Gastrocnemius medialis (tissue), 4 donors: Measurements from ENCODE around the gene ARMC6. TPM values are rescaled to one million over a fixed set of nuclear protein-coding genes. Genes with fewer than 3 reads are reported as not detected.

Experiments used
- ATAC-seq, 2 donors: fragments of 150-250 bp; one replicate each; pipeline ENCODE4 v1.9.1; 2016
- DNase-seq, 2 donors: peaks; one replicate each; pipeline ENCODE4 v3.0.0-alpha.2; 2019
- H3K27ac ChIP-seq, 4 donors: fragments of 200-600 bp; sonication (generic); 1 replicate in 1 of 4; 2 replicates in 3 of 4; pipeline ENCODE4 v1.5.1; 2016 to 2018; ENCODE audit warnings: mild to moderate bottlenecking in 2 of 4, moderate library complexity in 1 of 4
- H3K27me3 ChIP-seq, 3 donors: fragments of 200-600 bp; sonication (generic) in 2 of 3; 1 replicate in 1 of 3; 2 replicates in 2 of 3; pipeline versions ENCODE4 v1.5.1 to v1.6.0; 2016 to 2019; ENCODE audit warnings: mild to moderate bottlenecking in 1 of 3, moderate library complexity in 1 of 3
- H3K36me3 ChIP-seq, 2 donors: fragments of 200-600 bp; sonication (generic) in 1 of 2; one replicate each; pipeline ENCODE4 v1.5.1; 2017 to 2018
- H3K4me1 ChIP-seq, 2 donors: fragments of 200-600 bp; sonication (generic) in 1 of 2; one replicate each; pipeline ENCODE4 v1.5.1; 2016 to 2017; ENCODE audit warnings: mild to moderate bottlenecking in 2 of 2
- H3K4me3 ChIP-seq, 4 donors: fragments of 200-600 bp; sonication (generic) in 3 of 4; 1 replicate in 1 of 4; 2 replicates in 3 of 4; pipeline ENCODE4 v1.5.1; 2016 to 2019; ENCODE audit warnings: mild to moderate bottlenecking in 2 of 4
- H3K9me3 ChIP-seq, 3 donors: fragments of 200-600 bp; sonication (generic) in 2 of 3; 1 replicate in 1 of 3; 2 replicates in 2 of 3; pipeline ENCODE4 v1.5.1; 2016 to 2019
- POLR2A ChIP-seq, 2 donors: fragments of 450-650 bp; IDR thresholded peaks; one replicate each; pipeline ENCODE4 v1.6.1; 2017; ENCODE audit warnings: antibody characterized with exemption in 2 of 2, mild to moderate bottlenecking in 2 of 2, moderate library complexity in 2 of 2
- in situ Hi-C, 4 donors: fragments of 200-750 bp; cut with MboI; loops; one replicate each; pipeline versions ENCODE4 v1.15.0 to v1.8.0; 2017; ENCODE audit warnings: low sequenced_read_pairs in 4 of 4
- intact Hi-C: fragments of 100-400 bp; cut with DNase I; formaldehyde crosslinking; loops from one replicate; pipeline ENCODE4 v1.15.1; 2023; ENCODE audit warnings: low total_unique reads
- total RNA-seq, 4 donors: library from RNA; depleted of rRNA; stranded (reverse); fragments of >200 nt; gene quantifications; one replicate each; pipeline versions ENCODE4 v1.1.0 to v1.2.3, GENCODE V29; 2016
- TF ChIP-seq, protein P1 (sequence below), 5 experiments: fragments of 450-650 bp in 3 of 5; fragments of 200-600 bp in 2 of 5; sonication (generic) in 2 of 5; IDR thresholded peaks in 4 of 5; conservative IDR thresholded peaks in 1 of 5; 1 replicate in 4 of 5; 2 replicates in 1 of 5; pipeline ENCODE4 v1.5.1; 2016 to 2019; ENCODE audit warnings: antibody characterized with exemption in 5 of 5, mild to moderate bottlenecking in 3 of 5, moderate library complexity in 3 of 5

Gene ARMC6
- total RNA-seq, 4 donors from 2014 or later: 18.2 to 35.7 (median 25.2) TPM

DNA sequence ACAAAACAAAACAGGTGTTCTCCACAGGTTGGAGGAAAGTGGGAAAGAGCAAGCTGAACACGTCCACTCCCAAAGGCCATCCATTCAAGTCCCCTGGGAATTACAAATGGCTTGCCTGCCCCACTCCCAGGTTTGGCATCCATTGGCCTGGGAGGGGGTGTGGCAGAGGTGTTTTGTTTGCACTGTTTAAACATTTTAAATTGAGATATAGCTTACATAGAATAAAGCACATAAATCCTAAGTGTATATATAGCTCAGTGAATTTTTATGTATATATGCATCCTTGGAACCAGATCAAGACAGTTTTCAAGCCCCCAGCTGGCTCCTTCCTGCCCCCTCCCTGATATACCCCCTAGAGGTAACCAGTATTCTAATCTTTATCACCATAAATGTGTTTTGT lies 43.1 kb downstream of the ARMC6 start:
- Histone ChIP-seq H3K9me3 (no peaks in the 10 kb centered on the region), H3K4me3 (no peak overlapping the region), H3K4me1 (peaks cover 6 to 37% of the 10 kb centered on the region in 2 donors), H3K27me3 (no peaks in the 10 kb centered on the region), H3K36me3 (no peaks in the 10 kb centered on the region), H3K27ac (no peak overlapping the region)
- no peak for DNase-seq
- TF ChIP-seq, protein P1, sequence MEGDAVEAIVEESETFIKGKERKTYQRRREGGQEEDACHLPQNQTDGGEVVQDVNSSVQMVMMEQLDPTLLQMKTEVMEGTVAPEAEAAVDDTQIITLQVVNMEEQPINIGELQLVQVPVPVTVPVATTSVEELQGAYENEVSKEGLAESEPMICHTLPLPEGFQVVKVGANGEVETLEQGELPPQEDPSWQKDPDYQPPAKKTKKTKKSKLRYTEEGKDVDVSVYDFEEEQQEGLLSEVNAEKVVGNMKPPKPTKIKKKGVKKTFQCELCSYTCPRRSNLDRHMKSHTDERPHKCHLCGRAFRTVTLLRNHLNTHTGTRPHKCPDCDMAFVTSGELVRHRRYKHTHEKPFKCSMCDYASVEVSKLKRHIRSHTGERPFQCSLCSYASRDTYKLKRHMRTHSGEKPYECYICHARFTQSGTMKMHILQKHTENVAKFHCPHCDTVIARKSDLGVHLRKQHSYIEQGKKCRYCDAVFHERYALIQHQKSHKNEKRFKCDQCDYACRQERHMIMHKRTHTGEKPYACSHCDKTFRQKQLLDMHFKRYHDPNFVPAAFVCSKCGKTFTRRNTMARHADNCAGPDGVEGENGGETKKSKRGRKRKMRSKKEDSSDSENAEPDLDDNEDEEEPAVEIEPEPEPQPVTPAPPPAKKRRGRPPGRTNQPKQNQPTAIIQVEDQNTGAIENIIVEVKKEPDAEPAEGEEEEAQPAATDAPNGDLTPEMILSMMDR (IDR thresholded peaks at IDR 0.05 in 4 of 5, conservative IDR thresholded peaks at IDR 0.05 in 1 of 5): no peak
- TF ChIP-seq POLR2A (IDR thresholded peaks at IDR 0.05): no peak
- intact Hi-C loops: no loop called here
- ATAC-seq: no peak
- in situ Hi-C loops: no loop called here

DNA sequence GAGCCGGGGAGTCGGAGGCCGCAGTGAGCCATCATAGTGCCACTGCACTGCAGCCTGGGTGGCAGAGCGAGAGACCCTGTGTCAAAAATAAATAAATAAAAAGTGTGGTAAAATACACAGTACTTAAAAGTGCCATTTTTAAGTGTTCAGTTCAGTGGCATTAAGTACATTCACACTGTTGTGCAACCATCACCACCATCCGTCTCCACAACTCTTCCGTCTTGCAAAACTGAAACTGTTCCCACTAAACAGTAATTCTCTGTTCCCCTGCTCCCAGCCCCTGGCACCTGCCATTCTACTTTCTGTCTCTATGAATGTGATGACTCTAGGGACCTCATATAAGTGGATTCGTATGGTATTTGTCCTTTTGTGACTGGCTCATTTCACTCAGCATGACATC lies 43.7 kb downstream of the ARMC6 start:
- DNase-seq (no peak), ATAC-seq (no peak)
- no peak for TF ChIP-seq POLR2A (IDR thresholded peaks at IDR 0.05)
- TF ChIP-seq, protein P1 (IDR thresholded peaks at IDR 0.05 in 4 of 5, conservative IDR thresholded peaks at IDR 0.05 in 1 of 5): no peak
- Histone ChIP-seq H3K27ac (no peak overlapping the region), H3K36me3 (no peaks in the 10 kb centered on the region), H3K27me3 (no peaks in the 10 kb centered on the region), H3K4me1 (peaks cover 7 to 43% of the 10 kb centered on the region in 2 donors), H3K4me3 (no peak overlapping the region), H3K9me3 (no peaks in the 10 kb centered on the region)
- intact Hi-C loops (no loop called here), in situ Hi-C loops (no loop called here)

DNA sequence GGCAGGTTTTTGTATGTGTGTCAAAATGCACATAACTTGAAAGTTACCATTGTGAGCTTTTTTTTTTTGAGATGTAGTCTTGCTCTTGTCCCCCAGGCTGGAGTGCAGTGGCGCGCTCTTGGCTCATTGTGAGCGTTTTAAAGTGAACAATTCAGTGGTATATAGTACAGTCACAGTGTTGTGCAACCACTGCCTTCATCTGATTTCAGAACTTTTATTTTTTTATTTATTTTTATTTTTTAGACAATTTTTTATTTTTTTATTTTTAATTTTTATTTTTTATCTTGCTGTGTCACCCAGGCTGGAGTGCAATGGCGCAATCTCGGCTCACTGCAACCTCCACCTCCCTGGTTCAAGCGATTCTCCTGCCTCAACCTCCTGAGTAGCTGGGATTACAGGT lies 45.4 kb downstream of the ARMC6 start:
- DNase-seq: no peak
- in situ Hi-C loops (no loop called here), intact Hi-C loops (no loop called here)
- no peak for ATAC-seq
- H3K27ac ChIP-seq: peak overlapping the region in 1 of 4 donors; percentile 5
- H3K4me1 ChIP-seq: peaks cover 19 to 45% of the 10 kb centered on the region in 2 donors
- no peaks in the 10 kb centered on the region for H3K9me3 ChIP-seq
- TF ChIP-seq, protein P1 (IDR thresholded peaks at IDR 0.05 in 4 of 5, conservative IDR thresholded peaks at IDR 0.05 in 1 of 5): no peak
- no peak for TF ChIP-seq POLR2A (IDR thresholded peaks at IDR 0.05)
- H3K36me3 ChIP-seq: no peaks in the 10 kb centered on the region
- no peak overlapping the region for H3K4me3 ChIP-seq
- H3K27me3 ChIP-seq: no peaks in the 10 kb centered on the region

DNA sequence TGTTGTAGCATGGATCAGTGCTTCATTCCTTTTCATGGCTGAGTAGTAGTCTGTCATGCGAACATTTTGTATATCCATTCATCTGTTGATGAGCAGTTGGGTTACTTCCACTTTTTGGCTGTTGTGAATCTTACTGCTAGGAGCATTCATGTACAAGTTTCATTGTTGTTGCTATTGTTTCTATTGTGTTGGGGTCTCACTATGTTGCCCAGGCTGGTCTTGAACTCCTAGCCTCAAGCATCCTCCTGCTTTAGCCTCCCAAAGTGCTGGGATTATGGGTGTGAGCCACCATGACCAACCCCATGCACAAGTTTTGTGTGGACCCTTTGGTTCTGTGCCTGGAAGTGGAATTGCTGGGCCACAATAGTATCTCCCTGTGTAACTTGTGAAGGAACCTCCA lies 46.2 kb downstream of the ARMC6 start:
- in situ Hi-C loops (no loop called here), intact Hi-C loops (no loop called here)
- no peak for DNase-seq
- no peaks in the 10 kb centered on the region for H3K9me3 ChIP-seq
- peaks cover 13 to 40% of the 10 kb centered on the region in 2 donors for H3K4me1 ChIP-seq
- no peaks in the 10 kb centered on the region for H3K27me3 ChIP-seq
- H3K27ac ChIP-seq: peak overlapping the region in 1 of 4 donors; percentile 78
- TF ChIP-seq, protein P1 (IDR thresholded peaks at IDR 0.05 in 4 of 5, conservative IDR thresholded peaks at IDR 0.05 in 1 of 5): no peak
- TF ChIP-seq POLR2A (IDR thresholded peaks at IDR 0.05): no peak
- no peaks in the 10 kb centered on the region for H3K36me3 ChIP-seq
- no peak overlapping the region for H3K4me3 ChIP-seq
- ATAC-seq: no peak

DNA sequence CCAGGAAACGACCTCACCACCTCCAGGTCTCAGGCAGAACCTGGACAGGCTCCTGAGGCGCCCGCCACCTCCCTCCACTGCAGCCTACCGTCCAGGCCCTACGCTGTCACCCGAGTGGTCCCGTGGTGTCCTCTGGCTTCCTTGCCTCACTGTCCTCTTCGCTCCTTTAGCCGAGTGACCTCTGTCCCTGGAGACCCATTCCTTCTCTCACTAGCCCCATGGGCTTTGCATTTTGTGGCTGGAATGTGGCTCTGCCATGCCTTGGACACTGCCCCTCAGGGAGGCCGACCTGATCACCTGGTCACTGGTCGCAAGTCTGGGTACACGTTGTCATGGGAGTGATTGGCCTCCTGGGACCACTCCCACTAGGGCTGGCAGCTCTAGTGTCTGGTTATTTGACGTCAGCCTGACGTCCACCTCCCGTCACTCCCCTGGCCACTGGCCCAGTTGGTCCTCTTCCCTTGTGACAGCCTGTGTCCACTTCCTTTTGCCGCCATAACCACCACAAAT lies 48.3 kb downstream of the ARMC6 start:
- H3K4me3 ChIP-seq: no peak overlapping the region
- intact Hi-C loops (no loop called here), in situ Hi-C loops (no loop called here)
- peaks cover 13 to 28% of the 10 kb centered on the region in 2 donors for H3K4me1 ChIP-seq
- peak in 1 of 2 donors; percentile 19 for TF ChIP-seq POLR2A (IDR thresholded peaks at IDR 0.05)
- TF ChIP-seq, protein P1 (IDR thresholded peaks at IDR 0.05 in 4 of 5, conservative IDR thresholded peaks at IDR 0.05 in 1 of 5): no peak
- DNase-seq (peak; percentile 27 to 51), ATAC-seq (peak; percentile 45 to 56)
- no peaks in the 10 kb centered on the region for H3K27me3 ChIP-seq
- H3K36me3 ChIP-seq: no peaks in the 10 kb centered on the region
- no peaks in the 10 kb centered on the region for H3K9me3 ChIP-seq
- H3K27ac ChIP-seq: peak overlapping the region; percentile 61 to 78 (median 64)
